ENCODE results near the gene ACOXL. TPM values are rescaled to one million over a fixed set of nuclear protein-coding genes. Genes with fewer than 3 reads are reported as not detected.

The ACOXL gene
- total RNA-seq, 2 donors from 2014 or later, result 11.7 to 12.3 TPM

GRCh38 chr2:110940376-110940910, 208.1 kb downstream of the ACOXL start:
- no peaks in the 10 kb centered on the region for H3K9me3 ChIP-seq (ENCODE audit: control insufficient read depth, low read length)
- H3K27me3 Mint-ChIP-seq (ENCODE audit: insufficient read depth), result no peaks in the 10 kb centered on the region
- DNase-seq, result no peak
- H3K4me1 ChIP-seq (ENCODE audit: control insufficient read depth, insufficient read depth, low read length), result no peaks in the 10 kb centered on the region
- no peak overlapping the region for H3K27ac ChIP-seq (ENCODE audit: low read depth, low read length)
- H3K27me3 ChIP-seq (ENCODE audit: control insufficient read depth, insufficient read depth, low read length, poor library complexity, severe bottlenecking), result no peaks in the 10 kb centered on the region
- no peak overlapping the region for H3K9ac ChIP-seq (ENCODE audit: extremely low read depth, low read length, poor library complexity, severe bottlenecking)
- H3K4me3 ChIP-seq (ENCODE audit: low read length), result no peak overlapping the region
- no peak overlapping the region for H3K27ac Mint-ChIP-seq
- peaks cover 3% of the 10 kb centered on the region for H3K36me3 Mint-ChIP-seq (ENCODE audit: low read depth)
- no peak overlapping the region for H3K4me3 Mint-ChIP-seq
- no peaks in the 10 kb centered on the region for H3K4me1 Mint-ChIP-seq
- 84 to 87% methylated on average over 4 to 5 of the region's 5 CpGs for WGBS, 2 experiments (ENCODE audit: insufficient coverage in 1 of 2, insufficient read length in 1 of 2)
- no peaks in the 10 kb centered on the region for H3K36me3 ChIP-seq (ENCODE audit: control insufficient read depth, insufficient read depth, low read length)
- no peaks in the 10 kb centered on the region for H3K9me3 Mint-ChIP-seq
- TF ChIP-seq, protein P1, sequence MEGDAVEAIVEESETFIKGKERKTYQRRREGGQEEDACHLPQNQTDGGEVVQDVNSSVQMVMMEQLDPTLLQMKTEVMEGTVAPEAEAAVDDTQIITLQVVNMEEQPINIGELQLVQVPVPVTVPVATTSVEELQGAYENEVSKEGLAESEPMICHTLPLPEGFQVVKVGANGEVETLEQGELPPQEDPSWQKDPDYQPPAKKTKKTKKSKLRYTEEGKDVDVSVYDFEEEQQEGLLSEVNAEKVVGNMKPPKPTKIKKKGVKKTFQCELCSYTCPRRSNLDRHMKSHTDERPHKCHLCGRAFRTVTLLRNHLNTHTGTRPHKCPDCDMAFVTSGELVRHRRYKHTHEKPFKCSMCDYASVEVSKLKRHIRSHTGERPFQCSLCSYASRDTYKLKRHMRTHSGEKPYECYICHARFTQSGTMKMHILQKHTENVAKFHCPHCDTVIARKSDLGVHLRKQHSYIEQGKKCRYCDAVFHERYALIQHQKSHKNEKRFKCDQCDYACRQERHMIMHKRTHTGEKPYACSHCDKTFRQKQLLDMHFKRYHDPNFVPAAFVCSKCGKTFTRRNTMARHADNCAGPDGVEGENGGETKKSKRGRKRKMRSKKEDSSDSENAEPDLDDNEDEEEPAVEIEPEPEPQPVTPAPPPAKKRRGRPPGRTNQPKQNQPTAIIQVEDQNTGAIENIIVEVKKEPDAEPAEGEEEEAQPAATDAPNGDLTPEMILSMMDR (conservative IDR thresholded peaks at IDR 0.05), result no peak

GRCh38 chr2:110941226-110941625, 208.9 kb downstream of the ACOXL start:
- TF ChIP-seq, protein P1 (conservative IDR thresholded peaks at IDR 0.05), result no peak
- Histone ChIP-seq H3K27me3 (ENCODE audit: control insufficient read depth, insufficient read depth, low read length, poor library complexity, severe bottlenecking) (no peaks in the 10 kb centered on the region), H3K9ac (ENCODE audit: extremely low read depth, low read length, poor library complexity, severe bottlenecking) (no peak overlapping the region), H3K4me1 (ENCODE audit: control insufficient read depth, insufficient read depth, low read length) (no peaks in the 10 kb centered on the region), H3K36me3 (ENCODE audit: control insufficient read depth, insufficient read depth, low read length) (no peaks in the 10 kb centered on the region), H3K4me3 (ENCODE audit: low read length) (no peak overlapping the region), H3K9me3 (ENCODE audit: control insufficient read depth, low read length) (no peaks in the 10 kb centered on the region), H3K27ac (ENCODE audit: low read depth, low read length) (no peak overlapping the region)
- H3K9me3 Mint-ChIP-seq, result peaks cover 6% of the 10 kb centered on the region
- H3K4me1 Mint-ChIP-seq, result no peaks in the 10 kb centered on the region
- no peaks in the 10 kb centered on the region for H3K27me3 Mint-ChIP-seq (ENCODE audit: insufficient read depth)
- no peak for DNase-seq
- H3K4me3 Mint-ChIP-seq, result no peak overlapping the region
- H3K36me3 Mint-ChIP-seq (ENCODE audit: low read depth), result peaks cover 6% of the 10 kb centered on the region
- H3K27ac Mint-ChIP-seq, result no peak overlapping the region
- 88 to 100% methylated on average over 2 of the region's 2 CpGs for WGBS, 2 experiments (ENCODE audit: insufficient coverage in 1 of 2, insufficient read length in 1 of 2)

GRCh38 chr2:110943070-110943634, 210.8 kb downstream of the ACOXL start:
- peaks cover 6% of the 10 kb centered on the region for H3K36me3 Mint-ChIP-seq (ENCODE audit: low read depth)
- H3K36me3 ChIP-seq (ENCODE audit: control insufficient read depth, insufficient read depth, low read length), result no peaks in the 10 kb centered on the region
- TF ChIP-seq, protein P1 (conservative IDR thresholded peaks at IDR 0.05), result no peak
- H3K4me1 ChIP-seq (ENCODE audit: control insufficient read depth, insufficient read depth, low read length), result no peaks in the 10 kb centered on the region
- 82 to 87% methylated on average over 1 of the region's 1 CpG for WGBS, 2 experiments (ENCODE audit: insufficient coverage in 1 of 2, insufficient read length in 1 of 2)
- H3K27me3 Mint-ChIP-seq (ENCODE audit: insufficient read depth), result no peaks in the 10 kb centered on the region
- no peak overlapping the region for H3K27ac Mint-ChIP-seq
- no peaks in the 10 kb centered on the region for H3K9me3 ChIP-seq (ENCODE audit: control insufficient read depth, low read length)
- no peak overlapping the region for H3K27ac ChIP-seq (ENCODE audit: low read depth, low read length)
- no peaks in the 10 kb centered on the region for H3K27me3 ChIP-seq (ENCODE audit: control insufficient read depth, insufficient read depth, low read length, poor library complexity, severe bottlenecking)
- DNase-seq, result no peak
- no peaks in the 10 kb centered on the region for H3K4me1 Mint-ChIP-seq
- H3K4me3 ChIP-seq (ENCODE audit: low read length), result no peak overlapping the region
- no peak overlapping the region for H3K4me3 Mint-ChIP-seq
- H3K9ac ChIP-seq (ENCODE audit: extremely low read depth, low read length, poor library complexity, severe bottlenecking), result no peak overlapping the region
- H3K9me3 Mint-ChIP-seq, result peaks cover 6% of the 10 kb centered on the region
